IPS DF 6.9 (cell line): ENCODE results near the gene OR2M4.

ENCODE experiments used
- DNase-seq: peaks from one replicate; pipeline ENCODE4 v3.0.0-alpha.2; 2013; ENCODE audit warnings: low read depth, low spot score
- H3K27ac ChIP-seq: one replicate; pipeline ENCODE4 v1.5.1; 2013; ENCODE audit warnings: low read length, control low read depth
- H3K27me3 ChIP-seq: 2 replicates; pipeline ENCODE4 v1.6.1; 2013; ENCODE audit warnings: mild to moderate bottlenecking, low read length; ENCODE audit not compliant: control insufficient read depth, insufficient read depth
- H3K36me3 ChIP-seq: 2 replicates; pipeline ENCODE4 v1.6.1; 2013; ENCODE audit warnings: low read length; ENCODE audit not compliant: control insufficient read depth, insufficient read depth
- H3K4me1 ChIP-seq: 2 replicates; pipeline ENCODE4 v1.6.1; 2013; ENCODE audit warnings: low read length; ENCODE audit not compliant: control insufficient read depth, insufficient read depth
- H3K4me3 ChIP-seq: 2 replicates; pipeline ENCODE4 v1.5.1; 2013; ENCODE audit warnings: mild to moderate bottlenecking, low read length
- H3K9me3 ChIP-seq: 2 replicates; pipeline ENCODE4 v1.6.1; 2013; ENCODE audit warnings: low read length, inconsistent platforms; ENCODE audit not compliant: control insufficient read depth, insufficient read depth
- WGBS: extraction: QIAGEN DNeasy Blood & Tissue Kit; methylation state at CpG from one replicate; pipeline ENCODE4 v1.1.7; 2013; ENCODE audit warnings: mixed read lengths, missing lambda C conversion rate; ENCODE audit not compliant: insufficient read length, insufficient coverage; 5-methylcytosine and 5-hydroxymethylcytosine counted together

OR2M4 gene, protein sequence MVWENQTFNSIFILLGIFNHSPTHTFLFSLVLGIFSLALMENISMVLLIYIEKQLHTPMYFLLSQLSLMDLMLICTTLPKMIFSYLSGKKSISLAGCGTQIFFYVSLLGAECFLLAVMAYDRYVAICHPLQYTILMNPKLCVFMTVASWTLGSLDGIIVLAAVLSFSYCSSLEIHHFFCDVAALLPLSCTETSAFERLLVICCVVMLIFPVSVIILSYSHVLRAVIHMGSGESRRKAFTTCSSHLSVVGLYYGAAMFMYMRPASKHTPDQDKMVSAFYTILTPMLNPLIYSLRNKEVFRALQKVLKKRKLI

DNA sequence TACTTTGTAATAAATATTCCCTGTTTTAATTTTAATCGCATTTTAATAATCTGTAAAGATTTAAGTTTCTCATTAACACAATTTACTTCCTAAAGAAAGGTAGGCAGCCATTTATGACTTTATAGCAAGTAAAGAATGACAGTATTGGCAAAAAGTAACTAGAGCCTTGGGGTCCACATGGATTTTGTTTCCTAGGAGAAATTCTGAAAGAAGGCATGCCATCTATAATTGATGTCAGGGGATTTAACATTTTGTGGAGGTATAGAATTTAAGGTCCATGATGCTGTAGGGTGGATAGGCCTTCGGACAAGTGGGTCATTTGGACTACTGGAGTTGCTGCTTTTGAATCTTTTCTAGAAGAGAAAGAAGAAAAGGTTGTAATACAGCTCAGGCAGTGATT is at the start of gene OR2M4:
Gene OR2M4, plus strand, starts transcription at position 301 of the 400 bp plus-strand sequence. CDS start 7,512 bp downstream, outside the sequence.
- Histone ChIP-seq H3K36me3 (no peaks in the 10 kb centered on the region), H3K4me1 (no peaks in the 10 kb centered on the region), H3K27me3 (no peaks in the 10 kb centered on the region), H3K4me3 (no peak within 1 kb of the TSS), H3K9me3 (peaks cover 12% of the 10 kb centered on the region), H3K27ac (no peak within 1 kb of the TSS)
- no peak for DNase-seq
- no CpG with 5 or more reads among the region's 2 CpGs for WGBS

DNA sequence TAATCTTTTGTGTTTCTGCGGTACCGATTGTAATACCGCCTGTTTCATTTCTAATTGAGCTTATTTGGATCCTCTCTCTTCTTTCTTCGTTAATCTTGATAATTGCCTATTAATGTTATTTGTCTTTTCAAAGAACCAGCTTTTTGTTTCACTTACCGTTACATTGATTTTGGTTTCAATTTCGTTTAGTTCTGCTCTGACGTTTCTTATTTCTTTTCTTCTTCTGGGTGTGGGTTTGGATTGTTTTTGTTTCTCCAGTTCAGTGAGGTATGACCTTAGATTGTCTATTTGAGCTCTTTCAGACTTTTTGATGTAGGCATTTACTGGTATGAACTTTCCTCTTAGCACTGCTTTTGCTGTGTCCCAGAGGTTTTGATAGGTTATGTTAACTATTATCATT is 47.2 kb upstream of the OR2M4 start:
- Histone ChIP-seq H3K36me3 (no peaks in the 10 kb centered on the region), H3K9me3 (peaks cover 6% of the 10 kb centered on the region), H3K27ac (no peak overlapping the region), H3K4me1 (no peaks in the 10 kb centered on the region), H3K4me3 (no peak overlapping the region), H3K27me3 (no peaks in the 10 kb centered on the region)
- DNase-seq = no peak
- no CpG with 5 or more reads among the region's 7 CpGs for WGBS

DNA sequence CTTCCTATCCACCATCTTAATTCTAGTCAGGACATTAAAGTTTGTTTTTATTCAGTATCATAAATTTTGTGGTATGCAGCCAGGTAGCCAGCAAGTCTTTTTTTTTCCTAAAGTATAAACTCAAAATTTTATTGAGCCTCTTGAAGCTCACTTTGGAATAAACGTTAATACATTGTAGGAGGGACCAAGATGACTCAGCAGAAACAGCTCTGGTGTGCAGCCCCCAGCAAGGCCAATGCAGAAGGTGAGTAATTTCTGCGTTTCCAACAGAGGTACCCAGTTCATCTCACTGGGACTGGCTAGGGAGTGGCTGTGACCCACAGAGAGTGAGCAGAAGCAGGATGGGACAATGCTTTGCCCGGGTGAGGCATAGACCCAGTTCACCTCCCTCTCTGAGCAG is 43.9 kb upstream of the OR2M4 start:
- no peaks in the 10 kb centered on the region for H3K4me1 ChIP-seq
- no peak for DNase-seq
- no peaks in the 10 kb centered on the region for H3K36me3 ChIP-seq
- WGBS = no CpG with 5 or more reads among the region's 3 CpGs
- H3K4me3 ChIP-seq = no peak overlapping the region
- H3K27me3 ChIP-seq = no peaks in the 10 kb centered on the region
- peaks cover 12% of the 10 kb centered on the region for H3K9me3 ChIP-seq
- no peak overlapping the region for H3K27ac ChIP-seq

DNA sequence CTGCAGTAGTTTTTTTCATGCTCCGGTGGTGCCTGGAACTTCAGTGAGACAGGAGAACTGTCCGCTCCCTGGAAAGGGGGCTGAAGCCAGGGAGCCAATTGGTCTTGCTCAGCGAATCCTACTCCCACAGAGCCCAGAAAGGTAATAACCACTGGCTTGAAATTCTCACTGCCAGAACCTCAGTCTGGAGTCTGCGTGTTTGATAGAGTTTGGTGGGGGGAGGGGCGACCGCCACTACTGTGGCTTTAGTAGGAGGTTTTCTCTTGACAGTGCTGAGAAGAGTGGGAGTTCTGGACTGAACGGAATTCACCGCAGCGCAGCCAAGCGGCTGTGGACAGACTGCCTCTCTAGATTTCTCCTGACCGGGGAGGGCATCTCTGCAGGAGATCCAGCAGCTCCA is 42.2 kb upstream of the OR2M4 start:
- H3K27ac ChIP-seq = no peak overlapping the region
- H3K4me3 ChIP-seq = no peak overlapping the region
- no peak for DNase-seq
- WGBS = no CpG with 5 or more reads among the region's 11 CpGs
- H3K9me3 ChIP-seq = peaks cover 12% of the 10 kb centered on the region
- no peaks in the 10 kb centered on the region for H3K4me1 ChIP-seq
- no peaks in the 10 kb centered on the region for H3K27me3 ChIP-seq
- H3K36me3 ChIP-seq = no peaks in the 10 kb centered on the region

DNA sequence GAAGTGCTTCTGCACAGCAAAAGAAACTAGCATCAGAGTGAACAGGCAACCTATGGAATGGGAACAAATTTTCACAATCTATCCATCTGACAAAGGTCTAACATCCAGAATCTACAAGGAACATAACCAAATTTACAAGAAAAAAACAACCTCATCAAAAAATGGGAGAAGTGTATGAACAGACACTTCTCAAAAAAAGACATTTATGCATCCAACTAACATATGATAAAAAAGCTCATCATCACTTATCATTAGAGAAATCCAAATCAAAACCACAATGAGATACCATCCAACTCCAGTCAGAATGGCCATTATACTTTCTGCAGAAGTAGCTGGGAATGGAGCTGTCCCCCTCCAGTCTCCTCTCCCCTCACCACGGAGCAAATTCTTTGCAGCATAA is 37.1 kb upstream of the OR2M4 start:
- H3K27ac ChIP-seq = no peak overlapping the region
- H3K9me3 ChIP-seq = peaks cover 6% of the 10 kb centered on the region
- DNase-seq = no peak

DNA sequence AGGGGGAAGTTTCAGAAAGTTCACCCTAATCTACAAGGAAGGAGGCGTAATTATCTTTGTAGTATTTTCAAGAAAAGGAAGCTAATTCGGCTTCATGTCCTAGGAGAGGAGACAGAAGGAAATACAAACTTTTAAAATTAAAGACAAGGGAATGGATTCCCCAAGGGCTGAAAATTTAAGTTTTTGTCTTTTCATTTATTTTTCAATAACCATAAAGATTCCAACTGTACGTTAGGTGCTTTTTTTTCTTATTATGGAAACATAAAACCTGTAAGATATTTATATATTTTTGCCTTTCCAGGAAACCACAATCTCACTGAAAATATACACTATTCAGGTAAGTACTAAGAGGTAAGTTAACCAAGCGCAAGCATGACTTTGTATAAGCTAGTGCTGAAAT is 34.3 kb upstream of the OR2M4 start, which contains the start of gene OR2M3:
Gene OR2M3, plus strand, starts transcription at position 301 of the 400 bp plus-strand sequence. CDS start 5,803 bp downstream, outside the sequence.
- Histone ChIP-seq H3K4me3 (no peak within 1 kb of the TSS), H3K9me3 (no peaks in the 10 kb centered on the region; the same call in 1 of the 2 replicates), H3K36me3 (no peaks in the 10 kb centered on the region), H3K27me3 (no peaks in the 10 kb centered on the region), H3K27ac (no peak within 1 kb of the TSS), H3K4me1 (no peaks in the 10 kb centered on the region)
- WGBS = no CpG with 5 or more reads among the region's 4 CpGs
- DNase-seq = no peak

More for the DNA sequence above, 37.1 kb upstream of the OR2M4 start:
- Histone ChIP-seq H3K4me1 (no peaks in the 10 kb centered on the region), H3K27me3 (no peaks in the 10 kb centered on the region), H3K36me3 (no peaks in the 10 kb centered on the region), H3K4me3 (no peak overlapping the region)
- no CpG with 5 or more reads among the region's 1 CpG for WGBS

DNA sequence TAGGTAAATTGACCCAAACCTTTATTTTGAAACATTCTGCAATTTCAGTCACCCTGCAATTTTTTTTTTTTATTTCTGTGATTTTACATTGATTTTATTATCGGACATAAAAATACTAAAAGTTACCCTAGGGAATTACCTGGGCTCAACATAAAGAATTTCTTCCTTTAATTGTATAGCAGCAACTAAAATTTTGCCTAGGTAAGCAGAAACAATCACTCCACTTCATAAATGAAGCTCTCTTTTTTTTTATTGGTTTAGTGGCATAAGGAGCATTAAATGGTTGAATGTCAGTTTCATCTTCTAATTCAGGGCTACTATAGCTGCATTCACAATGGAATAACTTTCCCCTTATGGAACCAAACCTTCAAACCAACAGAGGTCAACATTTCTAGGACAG is 15.3 kb upstream of the OR2M4 start:
- Histone ChIP-seq H3K9me3 (peaks cover 1% of the 10 kb centered on the region; the same call in 1 of the 2 replicates), H3K4me3 (no peak overlapping the region), H3K4me1 (no peaks in the 10 kb centered on the region), H3K27ac (no peak overlapping the region), H3K27me3 (no peaks in the 10 kb centered on the region), H3K36me3 (no peaks in the 10 kb centered on the region)
- no CpG with 5 or more reads among the region's 1 CpG for WGBS
- DNase-seq = no peak

DNA sequence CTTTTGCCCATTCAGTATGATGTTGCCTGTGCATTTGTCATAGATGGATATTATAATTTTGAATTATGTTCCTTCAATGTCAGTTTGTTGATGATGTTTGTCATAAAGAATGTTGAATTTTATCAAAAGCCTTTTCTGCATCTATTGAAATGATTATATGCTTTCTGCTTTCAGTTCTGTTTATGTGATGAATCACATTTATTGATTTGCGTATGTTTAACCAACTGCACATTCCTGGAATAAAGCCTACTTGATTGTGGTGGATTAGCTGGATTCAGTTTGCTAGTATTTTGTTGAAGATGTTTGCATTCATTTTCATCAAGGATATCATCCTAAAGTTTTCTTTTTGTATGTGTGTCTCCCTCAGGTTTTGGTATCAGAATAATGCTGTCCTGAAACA is 5.7 kb upstream of the OR2M4 start:
- Histone ChIP-seq H3K4me3 (no peak overlapping the region), H3K4me1 (no peaks in the 10 kb centered on the region), H3K27ac (no peak overlapping the region), H3K9me3 (peaks cover 10% of the 10 kb centered on the region), H3K27me3 (no peaks in the 10 kb centered on the region), H3K36me3 (no peaks in the 10 kb centered on the region)
- no CpG with 5 or more reads among the region's 1 CpG for WGBS
- DNase-seq = no peak

DNA sequence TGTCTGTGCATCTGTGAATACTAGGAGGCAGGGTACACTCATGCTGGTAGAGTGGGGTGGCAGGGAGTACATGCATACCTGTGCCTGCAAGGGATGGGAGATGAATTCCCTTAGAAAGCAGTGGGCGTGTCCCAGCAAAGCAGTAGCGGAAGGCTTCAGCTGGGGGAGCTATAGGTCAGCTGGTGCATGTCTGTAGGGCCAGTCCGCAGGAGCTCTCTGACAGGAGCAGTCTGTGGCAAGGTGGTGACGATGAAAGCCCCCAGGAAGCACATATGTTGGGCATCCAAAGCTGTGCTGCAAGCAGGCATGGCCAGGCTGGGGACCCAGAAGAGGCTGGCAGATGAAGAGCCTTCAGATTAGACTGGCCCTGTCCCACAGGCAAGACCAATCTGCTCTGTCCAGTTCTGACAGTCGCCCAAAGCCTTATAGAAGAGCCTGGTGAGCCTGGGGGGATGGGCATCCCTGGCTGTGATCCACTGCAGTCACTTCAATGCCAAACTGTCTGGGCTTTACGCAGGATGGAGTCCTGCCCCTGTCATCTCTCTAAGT is 1.8 kb upstream of the OR2M4 start:
- Histone ChIP-seq H3K9me3 (peaks cover 12% of the 10 kb centered on the region), H3K4me1 (no peaks in the 10 kb centered on the region), H3K27ac (no peak overlapping the region), H3K27me3 (no peaks in the 10 kb centered on the region), H3K4me3 (no peak overlapping the region), H3K36me3 (no peaks in the 10 kb centered on the region)
- WGBS = no CpG with 5 or more reads among the region's 6 CpGs
- no peak for DNase-seq

DNA sequence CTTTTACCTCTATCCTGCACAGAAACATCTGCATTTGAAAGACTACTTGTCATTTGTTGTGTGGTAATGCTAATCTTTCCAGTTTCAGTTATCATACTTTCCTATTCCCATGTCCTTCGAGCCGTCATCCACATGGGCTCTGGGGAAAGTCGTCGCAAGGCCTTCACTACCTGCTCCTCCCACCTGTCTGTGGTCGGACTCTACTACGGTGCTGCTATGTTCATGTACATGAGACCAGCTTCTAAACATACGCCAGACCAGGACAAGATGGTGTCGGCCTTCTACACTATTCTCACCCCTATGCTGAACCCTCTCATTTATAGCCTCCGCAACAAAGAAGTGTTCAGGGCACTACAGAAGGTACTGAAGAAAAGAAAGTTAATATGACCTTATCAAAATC is 8.3 kb downstream of the OR2M4 start:
- Histone ChIP-seq H3K27me3 (no peaks in the 10 kb centered on the region), H3K4me3 (no peak overlapping the region), H3K36me3 (no peaks in the 10 kb centered on the region), H3K9me3 (peaks cover 4% of the 10 kb centered on the region), H3K4me1 (no peaks in the 10 kb centered on the region), H3K27ac (no peak overlapping the region)
- WGBS = no CpG with 5 or more reads among the region's 9 CpGs
- DNase-seq = no peak

DNA sequence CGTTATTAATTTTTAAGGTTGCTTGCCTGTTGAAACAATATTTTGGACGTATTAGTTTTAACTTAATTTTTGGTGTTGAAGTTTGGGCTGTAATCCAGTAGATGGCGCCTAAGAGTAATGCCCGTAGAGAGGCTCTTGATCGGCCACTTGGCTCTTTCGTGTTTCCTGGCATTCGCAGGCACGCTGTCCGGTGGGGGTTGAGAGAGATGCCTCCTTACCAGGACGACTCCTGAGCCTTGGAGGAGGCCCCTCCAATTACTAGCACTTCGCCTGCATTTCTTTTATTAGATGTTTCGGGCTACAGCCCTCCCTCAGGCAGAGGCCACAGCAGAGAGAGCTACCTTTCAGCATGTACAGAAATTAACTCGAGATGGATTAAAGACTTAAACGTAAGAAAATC is 12.0 kb downstream of the OR2M4 start:
- no peaks in the 10 kb centered on the region for H3K4me1 ChIP-seq
- H3K36me3 ChIP-seq = no peaks in the 10 kb centered on the region
- H3K27me3 ChIP-seq = no peaks in the 10 kb centered on the region
- WGBS = no CpG with 5 or more reads among the region's 14 CpGs
- DNase-seq = no peak
- no peak overlapping the region for H3K4me3 ChIP-seq
- H3K27ac ChIP-seq = no peak overlapping the region
- H3K9me3 ChIP-seq = peaks cover 4% of the 10 kb centered on the region
